Stimulated activated CD8-positive, alpha-beta memory T cell treated with anti-CD3 and anti-CD28 coated beads, Interleukin-2, amount 100 ng/mL, for 1 hour (primary cell): ENCODE results near the gene MBD2.

ENCODE experiments used
- DNase-seq, 2 donors: peaks; one replicate each; pipeline ENCODE4 v3.0.0-alpha.2; 2020; ENCODE audit warnings: low read depth in 2 of 2

Gene MBD2

GRCh38 chr18:54109131-54109683, 115.3 kb downstream of the MBD2 start:
- DNase-seq = no peak

GRCh38 chr18:54102123-54102522, 122.3 kb downstream of the MBD2 start:
- DNase-seq = no peak
